Fibroblast of skin of abdomen (primary cell): ENCODE data around the gene CCDC192.

Experiments
- DNase-seq: peaks from one replicate; pipeline ENCODE4 v3.0.0-alpha.2; 2013

The CCDC192 gene

DNA sequence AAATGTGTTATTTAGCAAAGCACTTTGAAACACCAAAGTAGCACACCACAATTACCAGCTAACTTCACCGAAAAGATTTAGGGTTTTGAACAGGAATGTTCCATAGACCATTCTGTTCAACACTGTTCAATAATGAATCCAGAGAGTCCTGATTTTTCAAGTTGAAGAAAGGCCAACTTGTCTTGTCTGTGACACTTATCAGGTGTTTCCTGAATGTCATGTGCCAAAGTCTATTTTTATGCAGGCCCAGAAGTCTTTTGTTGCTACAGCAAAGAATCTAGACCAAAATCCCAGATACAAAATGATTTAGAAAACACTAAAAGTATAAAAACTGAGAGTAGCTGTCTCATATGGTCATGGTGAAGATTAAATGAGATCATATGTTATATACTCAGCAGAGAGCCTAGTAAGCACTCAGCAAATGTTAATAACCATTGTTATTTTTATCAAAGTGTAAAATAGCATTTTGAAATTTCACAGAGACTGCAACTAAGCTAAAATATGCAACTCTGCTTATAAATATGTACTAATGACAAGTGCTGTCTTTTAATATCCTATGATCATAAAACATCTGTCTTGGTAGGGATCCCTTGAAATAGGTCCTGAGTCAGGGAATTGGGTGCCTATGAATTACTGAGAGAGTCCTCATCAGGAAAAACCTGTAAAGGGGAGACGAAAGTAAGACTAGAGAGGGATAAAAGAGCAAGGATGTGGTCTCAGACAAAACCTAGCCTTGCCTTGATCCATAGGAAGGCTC, 258.0 kb downstream of the CCDC192 start:
- no peak for DNase-seq

DNA sequence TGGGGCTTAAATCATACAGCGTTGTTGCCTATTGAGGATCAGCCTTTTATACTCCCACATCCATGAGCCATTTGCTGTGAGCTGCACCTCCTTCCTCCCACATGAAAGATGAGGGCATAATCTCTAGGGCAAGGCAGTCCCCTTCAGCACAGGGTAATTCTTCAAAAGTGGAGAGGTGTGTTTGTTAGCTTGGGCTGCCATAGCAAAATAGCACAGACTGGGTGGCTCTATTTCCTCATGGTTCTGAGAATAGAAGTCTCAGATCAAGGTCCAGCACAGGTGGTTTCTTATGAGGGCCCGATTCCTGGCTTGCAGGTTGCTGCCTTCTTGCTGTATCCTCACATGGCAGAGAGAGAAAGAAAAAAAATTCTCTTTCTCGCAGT, 258.6 kb downstream of the CCDC192 start:
- DNase-seq: no peak

DNA sequence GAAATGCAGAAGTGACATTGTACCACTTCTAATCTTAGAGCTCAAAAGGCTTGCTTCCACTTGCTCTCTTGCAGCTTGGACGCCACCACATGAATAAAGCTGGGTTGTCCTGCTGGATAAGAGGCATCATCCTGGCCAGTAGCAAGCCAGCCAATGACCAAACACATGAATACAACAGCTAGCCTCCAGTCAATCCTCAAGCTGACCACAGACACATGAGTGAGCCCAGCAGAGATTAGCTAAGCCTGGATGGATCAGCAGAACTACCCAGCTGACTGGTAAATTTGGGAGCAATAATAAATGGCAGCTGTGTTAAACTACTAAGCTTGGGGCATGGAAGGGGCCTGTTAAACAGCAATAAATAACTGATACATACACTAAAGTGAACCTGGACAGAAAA, 259.3 kb downstream of the CCDC192 start:
- DNase-seq: no peak

DNA sequence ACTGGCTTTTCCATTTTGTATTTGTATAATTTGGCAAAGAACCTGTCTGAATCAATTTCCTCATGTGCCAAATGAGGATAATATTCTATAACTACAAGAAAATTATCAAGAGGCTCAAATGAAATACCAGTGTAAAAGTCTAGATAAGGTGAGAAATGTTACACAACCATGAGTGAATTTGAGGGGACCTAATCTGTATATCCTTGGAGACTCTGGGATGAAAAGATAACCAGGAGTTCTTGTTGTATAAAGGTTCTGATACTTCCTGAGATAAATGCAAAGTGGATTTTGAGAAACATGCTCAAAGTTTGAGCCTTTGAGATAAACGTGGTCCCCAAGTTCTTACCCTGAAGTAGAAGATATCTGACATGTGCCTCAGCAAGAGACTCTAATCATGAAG, 260.0 kb downstream of the CCDC192 start:
- no peak for DNase-seq

DNA sequence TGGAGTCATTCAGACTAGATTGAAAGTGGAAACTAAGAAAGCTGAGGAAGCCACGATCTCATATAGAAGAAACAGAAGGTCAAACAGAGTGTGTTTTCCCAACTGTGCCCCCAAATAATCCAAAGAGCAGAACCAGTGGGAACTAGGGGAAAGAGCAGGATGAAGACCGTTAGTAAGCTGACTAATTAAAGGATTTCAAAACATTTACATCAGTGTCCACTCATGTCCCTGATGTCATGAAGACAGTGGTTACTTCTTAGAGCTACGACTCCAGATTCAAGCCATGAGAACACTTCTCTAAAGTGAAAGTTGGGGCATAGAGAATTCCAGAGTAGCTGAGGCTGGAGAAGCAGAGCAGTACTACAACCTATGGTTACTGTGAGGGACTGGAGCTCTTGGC, 260.7 kb downstream of the CCDC192 start:
- DNase-seq: no peak

DNA sequence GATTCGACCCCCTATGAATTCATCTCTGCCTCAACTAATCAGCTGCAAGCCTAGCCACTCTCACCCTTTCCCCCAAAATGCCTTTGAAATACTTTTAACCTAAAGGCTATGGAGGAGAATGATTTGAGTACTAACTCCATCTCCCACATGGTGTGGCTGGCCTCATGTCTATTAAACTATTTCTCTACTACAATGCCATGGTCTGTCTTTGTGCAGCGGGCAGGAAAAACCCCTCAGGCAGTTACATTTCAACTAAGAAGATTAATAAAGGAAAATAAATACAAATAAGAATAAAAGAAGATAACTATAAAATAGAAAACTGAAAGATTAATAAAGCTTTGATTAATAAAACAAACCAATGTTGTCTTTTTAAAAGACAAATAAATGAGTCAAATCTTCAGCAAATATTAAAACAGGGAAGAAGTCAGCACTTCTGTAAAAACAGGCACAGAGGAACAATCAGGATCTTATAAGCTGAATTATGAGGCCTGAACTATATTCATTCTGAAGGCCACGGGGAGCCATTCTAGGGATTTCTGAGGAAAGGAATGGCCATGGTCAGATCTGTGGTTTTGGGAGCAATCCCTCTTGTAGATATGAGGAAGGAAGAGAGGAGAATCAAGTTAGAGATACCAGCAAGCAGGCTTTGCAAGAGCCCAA, 264.3 kb downstream of the CCDC192 start:
- no peak for DNase-seq

DNA sequence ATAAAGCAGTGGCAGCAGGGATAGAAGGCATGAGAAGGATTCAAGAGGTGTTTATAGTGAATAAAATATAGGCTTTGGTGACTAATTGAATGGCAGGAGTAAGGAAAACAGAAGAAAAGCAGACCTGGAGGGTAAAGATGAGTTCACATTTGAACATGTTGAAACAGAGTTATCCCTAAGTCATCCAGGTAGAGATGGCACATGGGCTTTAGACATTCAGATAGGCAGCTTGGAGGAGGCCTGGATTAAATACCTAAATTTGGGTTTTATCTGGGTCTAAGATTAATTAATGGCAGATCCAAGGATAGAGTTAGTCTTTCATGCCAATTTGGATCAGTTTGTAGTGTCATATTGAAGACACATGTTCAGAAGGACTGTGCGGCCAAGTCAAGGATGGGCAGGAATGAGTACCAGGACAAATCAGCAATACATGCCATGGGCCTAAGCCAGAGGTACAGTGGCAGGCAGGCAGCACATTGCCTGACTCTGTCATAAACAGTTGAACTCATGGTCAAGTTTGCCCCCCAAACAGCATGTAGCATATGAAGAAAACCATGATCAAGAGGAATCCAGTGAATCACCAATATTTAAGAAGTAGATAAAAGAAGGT, 264.9 kb downstream of the CCDC192 start:
- DNase-seq: no peak

DNA sequence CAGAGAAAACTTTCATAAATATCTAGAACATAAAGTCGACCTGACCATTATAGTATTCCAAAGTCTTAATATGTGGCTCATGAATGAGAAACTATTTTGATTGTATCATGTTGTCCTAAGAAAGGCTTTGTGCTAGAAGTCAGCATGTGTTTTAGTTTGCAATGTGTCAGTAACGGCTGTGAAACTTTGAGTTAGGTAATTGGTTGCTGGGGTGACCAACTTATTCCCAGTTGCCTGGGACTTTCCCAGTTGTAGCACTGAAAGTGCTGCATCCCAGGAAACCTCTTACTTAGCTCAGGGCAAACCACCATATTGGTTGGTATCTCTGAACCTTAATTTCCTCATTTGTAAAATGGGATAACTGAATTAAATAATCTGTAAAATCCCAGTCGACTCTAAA, 265.8 kb downstream of the CCDC192 start:
- DNase-seq: no peak

DNA sequence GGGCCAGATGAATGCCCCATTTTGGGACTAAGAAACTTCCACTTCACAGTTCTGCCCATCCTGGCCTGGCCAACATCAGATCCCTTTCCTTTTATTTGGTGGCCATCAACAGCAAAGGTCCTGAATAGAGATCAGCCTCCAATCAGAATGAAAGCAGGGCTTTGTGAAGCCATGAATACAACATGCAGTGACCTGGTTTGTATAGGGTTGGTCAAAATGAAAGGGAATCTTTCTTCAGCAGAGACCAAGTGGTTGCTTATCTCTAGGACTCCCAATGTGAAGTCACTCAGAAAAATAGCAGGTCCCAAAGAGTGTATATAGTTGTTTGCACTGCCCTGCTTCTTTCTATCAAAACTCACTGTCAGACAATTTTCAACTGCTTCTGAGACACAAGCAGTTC, 266.5 kb downstream of the CCDC192 start:
- no peak for DNase-seq

DNA sequence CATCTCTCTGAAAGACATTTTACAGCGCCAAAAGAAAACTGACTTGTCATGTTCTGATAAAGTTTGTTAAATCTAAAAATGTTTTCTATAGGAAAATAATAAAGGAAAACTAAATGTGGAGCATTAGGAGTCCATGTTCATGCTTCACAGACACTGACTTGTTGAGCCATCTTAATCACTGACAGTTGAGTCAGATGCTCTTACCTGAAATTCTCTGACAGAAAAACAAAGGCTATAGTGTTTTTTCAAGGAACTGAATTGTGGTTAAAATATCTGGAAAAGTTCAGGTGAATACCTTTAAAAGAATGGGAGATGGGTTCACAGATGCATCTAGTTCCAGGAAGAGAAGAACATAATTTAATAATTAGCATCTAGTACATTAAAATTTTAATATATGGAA, 266.9 kb downstream of the CCDC192 start:
- DNase-seq: no peak

DNA sequence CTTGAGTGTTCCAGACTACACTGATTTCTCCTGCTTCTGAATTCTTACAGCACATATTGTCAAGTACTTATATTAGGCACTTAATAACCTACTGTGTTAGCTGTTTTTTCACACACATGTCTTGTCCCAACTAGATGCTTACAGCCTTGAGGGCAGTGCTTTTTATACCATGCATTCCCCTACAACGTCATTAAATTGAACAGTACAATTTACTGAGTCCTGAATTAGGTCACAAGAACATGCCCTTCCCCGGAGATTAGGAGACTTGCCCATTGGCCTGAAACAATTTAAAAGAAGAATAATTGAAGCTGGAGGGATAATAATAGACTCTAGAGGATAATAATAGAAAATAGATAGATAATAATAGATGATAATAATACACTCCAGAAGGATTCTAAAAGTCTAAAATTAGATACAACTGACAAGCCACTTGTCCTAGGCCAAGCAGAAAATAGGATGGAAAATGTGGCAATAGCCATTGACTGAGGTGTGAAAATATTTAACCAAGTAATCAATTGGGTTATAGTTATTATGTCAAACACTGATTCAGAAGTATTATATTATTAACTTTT, 267.7 kb downstream of the CCDC192 start:
- no peak for DNase-seq

DNA sequence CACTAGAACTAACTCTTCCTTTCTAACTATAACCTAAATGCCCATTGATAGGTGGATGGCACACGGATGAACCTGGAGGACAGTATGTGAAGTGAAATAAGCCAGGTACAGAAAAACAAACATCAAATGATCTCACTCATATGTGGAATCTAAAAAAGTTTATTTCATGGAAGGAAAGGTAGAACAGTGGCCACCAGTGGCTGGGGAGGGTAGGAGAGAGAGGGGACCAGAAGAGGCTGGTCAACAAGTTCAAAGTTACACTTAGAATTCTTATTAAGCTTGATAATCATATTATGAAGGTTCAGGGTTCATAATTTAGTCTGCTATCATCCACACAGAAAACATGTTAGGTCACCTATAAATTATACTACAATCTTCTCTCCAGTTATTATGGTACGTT, 272.8 kb downstream of the CCDC192 start:
- no peak for DNase-seq

DNA sequence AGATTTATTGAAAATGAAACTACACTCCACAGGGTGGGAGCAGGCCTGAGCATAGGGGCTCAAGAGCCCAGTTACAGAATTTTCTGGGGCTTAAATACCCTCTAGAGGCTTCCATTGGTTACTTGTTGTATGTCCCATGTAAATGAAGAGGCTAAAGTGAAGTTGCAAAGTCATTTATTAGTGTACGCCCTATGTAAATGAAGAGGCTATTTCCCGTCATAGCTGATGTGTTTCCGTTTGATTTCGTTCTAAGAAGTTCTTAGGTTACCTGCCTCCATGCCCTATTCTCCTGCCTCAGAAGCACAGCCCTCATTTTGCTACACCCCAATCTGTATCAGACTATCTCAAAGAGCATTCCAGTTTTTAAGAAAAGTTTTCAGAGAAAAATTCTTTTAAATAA, 273.3 kb downstream of the CCDC192 start:
- no peak for DNase-seq

DNA sequence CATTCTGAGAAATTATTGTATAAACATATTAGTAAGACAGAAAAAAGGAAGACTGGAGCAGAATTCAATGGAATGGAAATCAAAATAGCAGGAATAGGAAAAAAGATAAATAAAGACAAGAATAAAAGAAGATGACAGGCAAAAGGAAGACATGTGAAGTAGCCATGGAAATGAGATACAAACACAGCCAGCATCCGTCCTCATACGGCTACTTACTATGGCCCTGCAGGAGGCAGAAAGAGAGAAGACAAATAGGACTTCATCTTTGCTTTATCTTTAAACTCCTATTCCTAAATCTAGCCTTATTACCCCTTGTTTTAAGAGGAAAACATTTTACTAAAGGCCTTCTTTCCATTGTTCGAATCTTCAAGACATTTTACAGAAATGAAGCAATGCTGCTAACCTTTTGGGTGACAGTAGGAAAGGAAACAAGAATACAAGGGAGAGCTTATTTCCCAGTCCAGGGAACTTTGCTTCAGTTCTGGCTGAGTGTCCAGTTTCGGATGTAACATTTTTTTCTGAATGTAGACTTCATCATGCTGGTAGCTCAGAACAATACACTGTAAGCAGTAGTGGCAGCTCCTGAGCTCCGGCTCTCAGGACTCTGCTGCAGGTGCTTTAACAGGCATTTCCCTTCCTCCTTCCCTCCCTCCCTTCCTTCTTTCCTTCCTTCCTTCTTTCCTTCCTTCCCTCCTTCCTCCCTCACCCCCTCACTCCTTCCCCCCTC, 274.0 kb downstream of the CCDC192 start:
- no peak for DNase-seq

DNA sequence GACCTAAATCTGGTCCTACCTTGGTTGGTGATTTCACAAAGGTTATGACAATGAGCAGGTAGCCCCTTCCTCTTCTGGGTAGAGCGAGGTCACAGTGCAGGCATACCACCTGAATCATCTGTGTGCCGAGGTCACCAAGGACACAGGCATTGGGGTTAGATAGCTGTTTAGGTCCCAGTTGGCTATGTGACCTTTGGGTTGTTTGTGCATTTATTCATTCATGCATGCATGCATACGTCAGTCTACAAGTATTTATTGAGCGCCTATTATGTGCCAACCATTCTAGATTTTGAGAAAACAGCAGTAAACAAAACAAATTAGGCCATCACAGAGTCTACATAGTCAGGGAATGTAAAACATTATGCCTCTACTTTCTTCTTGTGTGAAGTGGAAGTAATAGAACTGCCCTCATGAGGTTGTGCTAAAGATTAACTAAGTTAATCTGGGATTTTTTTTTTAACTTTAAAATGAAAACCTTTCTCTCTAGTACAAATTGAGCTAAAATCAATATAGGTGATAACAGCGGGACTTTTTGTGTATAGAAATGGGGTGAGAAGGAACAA, 275.6 kb downstream of the CCDC192 start:
- DNase-seq: no peak

DNA sequence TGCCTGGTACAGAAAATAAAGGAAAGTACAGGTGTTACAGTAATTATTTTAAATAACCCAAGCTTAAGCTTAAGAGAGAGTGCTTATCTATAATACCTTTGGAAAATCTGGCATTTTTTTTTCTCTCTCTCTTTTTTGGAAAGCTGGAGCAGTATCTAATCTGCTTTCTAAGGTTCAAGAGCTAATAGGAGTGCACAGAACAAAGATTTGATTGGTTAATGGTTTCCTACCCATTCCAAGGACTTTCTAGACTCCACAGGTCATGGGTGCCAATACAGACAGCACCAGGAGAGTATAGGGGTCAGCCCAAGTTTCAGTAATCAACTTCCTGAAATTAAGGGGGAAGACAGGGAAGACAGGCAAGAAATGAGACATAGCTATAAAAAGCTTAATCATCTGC, 276.3 kb downstream of the CCDC192 start:
- DNase-seq: no peak

DNA sequence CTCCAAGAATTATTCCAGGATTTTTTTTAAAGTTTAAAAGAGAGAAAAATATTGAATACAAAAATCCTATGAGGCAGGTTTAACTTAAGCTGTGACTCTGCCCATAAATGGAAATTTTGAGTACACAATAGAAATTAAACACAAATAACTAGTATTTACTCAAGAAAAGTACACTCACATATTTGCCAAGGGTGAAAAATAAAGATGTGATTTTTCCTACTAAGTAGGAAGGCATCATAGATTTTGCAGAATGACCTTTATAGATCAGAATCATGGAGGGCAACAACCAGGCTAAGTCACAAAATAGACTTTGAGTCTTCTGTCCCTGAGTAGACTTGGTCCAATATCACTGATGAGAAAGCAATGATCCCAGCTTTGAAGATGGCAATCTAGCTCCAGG, 277.7 kb downstream of the CCDC192 start:
- no peak for DNase-seq

DNA sequence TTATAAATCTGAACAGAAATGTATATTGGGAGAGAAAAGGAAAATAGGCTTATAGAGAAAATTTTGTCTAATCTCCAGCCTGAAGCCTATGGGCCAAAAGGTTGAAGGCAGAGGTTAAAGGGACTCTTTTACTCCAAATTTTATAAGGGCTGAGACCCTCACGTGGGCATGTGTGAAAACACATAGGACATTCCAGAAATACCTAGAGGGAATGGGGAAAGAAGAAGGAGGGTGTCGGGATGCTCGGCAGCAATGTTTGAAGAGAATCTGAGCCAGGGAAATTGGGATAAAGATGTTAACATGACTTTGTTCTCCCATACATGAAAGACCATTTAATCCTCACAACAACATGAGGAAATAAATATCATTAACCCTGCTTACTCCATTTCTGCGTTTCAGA, 278.3 kb downstream of the CCDC192 start:
- DNase-seq: no peak

DNA sequence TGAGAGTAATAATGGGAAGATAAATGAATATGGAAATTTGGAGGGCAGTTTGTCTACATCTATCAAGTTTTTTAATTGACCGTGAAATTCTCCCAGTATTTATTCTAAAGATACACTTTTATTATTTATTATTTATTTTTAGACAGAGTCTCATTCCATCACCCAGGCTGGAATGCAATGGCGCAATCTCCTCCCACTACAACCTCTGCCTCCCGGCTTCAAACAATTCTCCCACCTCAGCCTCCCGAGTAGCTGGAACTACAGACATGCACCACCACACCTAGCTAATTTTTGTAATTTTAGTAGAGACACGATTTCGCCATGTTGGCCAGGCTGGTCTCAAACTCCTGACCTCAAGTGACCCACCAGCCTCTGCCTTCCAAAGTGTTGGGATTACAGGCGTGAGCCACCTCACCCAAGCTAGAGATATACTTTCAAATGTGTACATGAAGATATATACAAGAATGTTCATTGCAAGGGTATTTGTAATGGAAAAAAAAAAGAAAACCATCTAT, 282.7 kb downstream of the CCDC192 start:
- DNase-seq: no peak

DNA sequence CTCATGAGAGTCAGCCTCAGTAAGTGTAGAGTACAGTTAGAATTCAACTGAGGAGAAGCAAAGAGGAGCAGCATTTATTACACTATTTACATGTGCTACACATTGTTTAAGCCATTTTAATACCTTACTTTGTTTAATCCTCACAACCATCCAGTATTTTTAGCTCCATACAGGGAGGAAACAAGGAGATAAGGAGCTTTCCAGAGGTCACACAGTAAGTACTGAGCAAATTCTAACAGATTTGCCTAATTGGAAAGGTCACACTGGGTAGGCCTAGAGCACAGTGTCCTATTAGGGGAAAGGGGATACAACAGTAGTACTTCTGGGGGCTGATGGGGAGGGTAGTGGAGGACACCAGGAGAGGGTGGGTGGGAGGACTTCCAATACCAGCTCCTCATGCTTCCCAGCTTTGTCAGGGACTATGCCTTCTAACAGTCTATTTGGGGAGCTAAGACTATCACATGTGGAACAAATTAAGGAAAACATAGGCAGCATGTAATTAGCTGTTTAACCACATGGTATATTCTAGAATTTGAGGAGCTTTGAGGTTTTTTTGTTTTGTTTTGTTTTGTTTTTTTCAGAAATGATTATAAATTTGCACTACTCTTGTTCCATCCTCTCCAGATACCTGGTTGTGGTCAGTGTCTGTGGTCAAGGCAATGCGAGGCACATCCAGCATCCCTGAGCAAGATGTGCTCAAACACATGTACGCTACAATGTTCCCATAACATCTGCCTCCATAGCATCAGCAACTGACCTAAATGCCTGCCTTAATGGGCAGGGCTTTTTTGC, 284.4 kb downstream of the CCDC192 start:
- DNase-seq: peak; percentile 75

DNA sequence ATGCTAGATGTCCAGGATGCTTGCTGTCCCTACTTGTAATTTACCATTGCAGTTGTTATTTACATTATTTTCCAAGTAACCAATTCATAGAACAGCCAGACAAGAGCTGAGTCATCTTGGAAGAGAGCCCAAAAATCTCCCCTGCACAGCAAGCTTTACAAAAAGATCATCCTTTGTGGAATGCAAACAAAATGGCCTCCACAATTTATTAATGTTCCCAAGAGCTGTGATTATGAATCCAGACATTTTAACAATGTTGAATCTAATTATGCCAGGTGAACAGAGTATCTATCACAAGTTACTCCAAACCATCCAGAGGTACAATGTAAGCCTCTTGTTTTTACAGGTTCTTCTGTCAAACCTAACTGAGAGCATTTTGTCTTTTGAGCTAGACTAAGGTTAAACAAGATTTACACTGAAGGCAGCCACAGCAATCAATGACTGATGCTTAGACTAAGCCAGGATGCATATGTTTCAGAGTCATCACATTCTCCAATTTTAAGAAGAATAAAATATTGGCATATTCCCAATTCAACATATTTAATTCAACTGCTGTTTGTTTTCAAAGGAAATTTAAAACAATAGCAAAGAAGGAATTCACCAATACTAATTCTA, 285.1 kb downstream of the CCDC192 start:
- DNase-seq: peak; percentile 96
